Activated CD4-positive, CD25-positive, alpha-beta regulatory T cell (primary cell): ENCODE measurements around the gene SPEF2.
"Not testable (repeated sequence)": the region's sequence is repeated elsewhere in the genome, so short reads cannot be mapped to it uniquely, and the experiment has no call there.

Source experiments
- DNase-seq, 4 experiments: peaks; one replicate each; lab custom pipeline; 2025; lab: John Stamatoyannopoulos, UW

SPEF2 gene

DNA sequence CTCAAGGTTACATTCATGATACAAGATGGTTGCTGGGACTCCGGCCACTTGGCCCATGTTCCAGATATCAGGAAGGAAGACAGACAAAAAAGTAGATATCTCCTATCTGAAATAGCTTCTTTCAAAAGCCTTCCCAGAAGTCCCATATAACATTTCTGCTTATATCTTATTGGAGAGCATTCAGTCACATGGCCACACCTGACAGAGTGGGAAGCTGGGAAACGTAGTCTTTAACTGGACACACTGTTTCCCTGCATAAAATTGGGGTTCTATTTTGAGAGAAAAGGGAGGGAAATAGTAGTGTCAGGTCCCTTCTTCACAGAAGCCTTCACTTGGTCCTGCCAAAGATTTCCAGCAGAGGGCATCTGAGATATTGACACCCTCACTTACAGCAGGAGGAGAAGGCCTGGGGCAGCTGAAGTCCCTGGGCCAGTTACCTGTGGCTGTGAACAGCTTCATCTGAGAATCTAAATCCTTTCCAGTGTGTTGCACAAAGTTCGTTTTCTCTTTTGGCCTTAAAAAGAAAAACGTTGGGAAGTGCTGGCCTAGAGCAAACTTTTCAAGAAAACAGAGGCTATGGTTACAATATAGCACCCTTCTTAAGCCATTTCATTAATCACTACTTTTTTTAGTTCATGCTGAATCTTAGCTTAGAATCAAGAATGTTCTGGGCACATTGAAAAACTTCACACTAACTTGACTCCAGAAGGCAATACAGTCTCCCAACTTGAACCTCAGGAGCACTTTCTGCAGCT is 33.5 kb downstream of the SPEF2 start:
- peak; percentile 0 to 12 (median 6) for DNase-seq

- DNase-seq, result no peak
Measured at GRCh38 chr5:35656721-35657120, 39.1 kb downstream of the SPEF2 start.

- no peak for DNase-seq
Measured at GRCh38 chr5:35657877-35658276, 40.2 kb downstream of the SPEF2 start.

- no peak for DNase-seq
Measured at GRCh38 chr5:35659556-35659955, 41.9 kb downstream of the SPEF2 start.

GRCh38 chr5:35660451-35660850 is 42.8 kb downstream of the SPEF2 start:
- no peak for DNase-seq

- DNase-seq, result no peak
Measured at GRCh38 chr5:35664584-35664983, 46.9 kb downstream of the SPEF2 start.

GRCh38 chr5:35665096-35665495 is 47.4 kb downstream of the SPEF2 start:
- no peak for DNase-seq

- no peak for DNase-seq
Measured at GRCh38 chr5:35668319-35668718, 50.7 kb downstream of the SPEF2 start.

DNA sequence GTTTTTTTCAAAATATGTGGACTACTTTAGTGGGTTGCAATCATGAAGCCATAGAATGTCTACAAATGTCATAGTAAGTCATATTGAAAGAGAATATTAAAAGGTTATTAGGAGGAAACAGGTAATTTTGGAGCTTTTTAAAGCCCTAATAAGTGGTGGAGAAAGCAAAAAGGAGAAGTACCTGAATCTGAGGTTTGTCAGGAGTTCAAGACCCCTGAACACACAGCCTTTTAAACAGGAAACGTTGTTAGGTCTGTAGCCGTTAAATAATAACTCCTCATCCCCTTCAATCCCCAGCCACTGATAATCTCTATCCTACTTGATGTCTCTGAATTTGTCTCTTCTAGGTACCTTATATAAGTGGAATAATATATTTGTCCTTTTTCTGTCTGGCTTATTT is 51.1 kb downstream of the SPEF2 start:
- DNase-seq, result no peak

GRCh38 chr5:35671541-35672295 is 54.1 kb downstream of the SPEF2 start:
- DNase-seq, result no peak

DNA sequence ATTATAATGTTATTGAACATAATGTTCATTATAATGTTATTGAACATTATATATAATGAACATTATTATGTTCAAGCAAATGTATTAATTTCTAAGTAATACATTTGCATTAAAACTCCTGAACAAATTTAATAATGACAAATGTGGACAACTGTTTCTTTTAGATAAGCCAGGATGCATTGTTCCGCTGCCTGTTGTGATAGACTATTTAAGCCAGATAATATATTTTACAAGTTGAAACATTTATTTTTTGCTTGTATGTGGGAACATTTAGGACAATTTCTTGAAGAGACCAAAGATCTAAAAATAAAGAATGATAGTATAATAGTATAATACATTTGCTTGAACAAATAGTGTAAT is 54.6 kb downstream of the SPEF2 start:
- DNase-seq, result not testable (repeated sequence)

DNA sequence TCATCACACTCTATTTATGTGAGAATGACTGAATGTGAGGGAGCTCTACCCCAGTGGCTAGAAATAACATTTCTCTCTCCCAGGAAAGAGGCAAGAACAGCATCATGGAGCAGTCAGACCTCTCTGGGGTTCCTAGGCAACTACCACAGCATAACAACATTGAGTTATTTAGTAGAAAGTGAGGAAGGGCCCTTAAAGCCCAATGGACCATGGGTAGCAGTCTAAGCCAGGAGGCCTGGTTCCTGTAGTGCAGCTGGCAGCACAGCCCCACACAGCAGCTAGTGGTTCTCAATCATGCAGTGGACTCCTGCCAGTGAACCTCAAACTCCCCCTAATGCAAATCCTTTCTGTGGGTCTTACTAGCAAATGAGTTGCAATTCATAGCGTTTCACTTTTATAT is 55.3 kb downstream of the SPEF2 start:
- DNase-seq, result no peak

GRCh38 chr5:35674049-35674448 is 56.4 kb downstream of the SPEF2 start:
- no peak for DNase-seq

DNA sequence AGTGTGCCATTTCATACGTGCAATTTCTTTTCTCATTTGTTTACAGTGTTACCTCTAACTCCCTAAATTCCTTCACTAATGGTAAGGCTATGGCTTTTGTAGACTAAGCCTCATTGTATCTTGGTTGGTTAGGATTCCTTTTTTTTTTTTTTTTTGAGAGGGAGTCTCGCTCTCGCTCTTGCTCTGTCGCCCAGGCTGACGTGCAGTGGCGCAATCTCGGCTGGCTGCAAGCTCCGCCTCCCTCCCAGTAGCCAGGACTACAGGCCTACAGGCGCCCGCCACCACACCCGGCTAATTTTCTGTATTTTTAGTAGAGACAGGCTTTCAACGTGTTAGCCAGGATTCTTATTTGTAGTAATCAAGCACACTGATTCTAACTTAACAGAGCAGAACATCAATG is 57.7 kb downstream of the SPEF2 start:
- DNase-seq, result no peak

- DNase-seq, result no peak
Measured at GRCh38 chr5:35677878-35678277, 60.2 kb downstream of the SPEF2 start.

DNA sequence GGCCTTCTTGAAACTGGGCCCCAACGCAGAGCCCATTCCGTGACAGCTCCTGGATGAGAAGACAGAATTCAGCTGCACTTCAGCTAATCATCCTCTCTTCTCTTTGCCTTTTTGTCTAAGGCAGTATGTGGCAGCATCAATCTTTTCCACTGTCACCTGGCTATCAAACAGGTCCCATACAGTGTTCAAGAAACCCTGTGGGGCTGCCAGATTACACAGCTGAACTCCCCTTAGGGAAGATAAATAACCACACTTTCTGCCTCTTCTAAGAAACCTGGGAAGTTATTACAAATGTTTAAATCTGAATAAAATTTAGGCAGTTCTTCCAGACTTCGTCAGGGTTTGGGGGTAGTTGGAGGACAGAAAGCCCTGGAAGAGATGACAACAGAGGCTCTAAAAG is 61.0 kb downstream of the SPEF2 start:
- DNase-seq, result no peak

- DNase-seq, result no peak
Measured at GRCh38 chr5:35679357-35679756, 61.7 kb downstream of the SPEF2 start.

DNA sequence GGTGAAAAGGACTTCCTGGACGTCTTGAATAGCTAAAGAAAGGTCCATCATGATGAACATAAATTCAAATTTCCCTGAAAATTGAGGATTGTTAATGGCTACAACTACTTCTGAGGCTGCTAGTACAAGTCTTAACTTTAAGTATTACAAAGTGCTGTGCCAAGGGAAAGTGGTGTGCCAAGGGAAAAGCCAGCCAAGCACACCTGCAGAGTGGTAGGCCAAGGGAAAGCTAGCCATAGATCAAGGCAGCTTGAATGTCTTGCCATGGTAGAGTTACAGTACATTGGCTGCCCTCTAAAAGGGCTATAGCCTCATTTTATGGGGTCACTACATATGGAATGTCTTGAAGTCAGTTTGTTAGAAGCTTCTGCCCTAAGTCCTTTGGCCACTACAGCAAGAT is 64.2 kb downstream of the SPEF2 start:
- no peak for DNase-seq

GRCh38 chr5:35683466-35683865 is 65.8 kb downstream of the SPEF2 start:
- DNase-seq, result no peak

DNA sequence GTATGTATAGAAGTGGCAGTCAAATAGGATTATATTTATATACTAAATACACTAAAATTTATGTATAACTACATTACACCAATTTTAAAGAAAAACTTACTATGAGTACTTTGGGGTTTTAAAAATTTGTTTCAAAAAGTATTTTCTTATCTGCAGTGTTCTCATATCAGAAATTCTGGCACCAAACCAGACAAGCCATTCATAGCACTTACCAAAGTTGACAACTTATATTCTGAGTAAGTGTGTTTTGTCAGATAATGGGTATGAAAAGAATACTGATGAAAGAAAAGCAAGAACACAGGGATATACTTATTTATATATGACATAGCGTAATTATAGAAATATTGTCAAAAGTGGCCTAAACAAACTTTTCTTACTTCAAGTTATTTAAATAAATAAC is 67.5 kb downstream of the SPEF2 start:
- DNase-seq, result no peak

- DNase-seq, result no peak
Measured at GRCh38 chr5:35687961-35688360, 70.3 kb downstream of the SPEF2 start.

DNA sequence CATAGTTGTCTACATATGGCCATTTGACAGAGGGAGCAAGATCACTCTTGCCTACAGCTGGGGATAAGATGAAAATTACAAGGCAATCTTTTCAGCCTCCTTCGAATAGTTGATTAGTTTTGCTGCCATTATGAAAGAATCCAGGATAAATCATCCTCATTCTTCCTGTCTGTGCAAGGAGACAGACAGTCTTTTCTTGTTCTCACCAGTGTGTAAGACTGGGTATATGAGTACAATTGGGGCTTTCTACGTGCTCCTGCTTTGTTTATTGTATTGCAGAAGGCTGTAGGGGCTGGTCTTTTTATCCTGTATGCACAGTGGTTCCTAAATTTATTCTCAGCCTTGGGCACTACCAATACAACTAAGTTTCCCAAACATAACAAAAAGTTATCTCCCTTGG is 76.8 kb downstream of the SPEF2 start:
- DNase-seq, result no peak

GRCh38 chr5:35698047-35698808 is 80.6 kb downstream of the SPEF2 start:
- DNase-seq, result no peak
